Measurements from ENCODE around the gene PYROXD2.

PYROXD2 gene

GRCh38 chr10:98444314-98445006 is 29.5 kb upstream of the PYROXD2 start:
- H3K27ac ChIP-seq, result no peak overlapping the region
- peak; percentile 78 for DNase-seq
- no peak for TF ChIP-seq CTCF (IDR thresholded peaks at IDR 0.05; ENCODE audit: low read depth, low read length)
- H3K9me3 ChIP-seq (ENCODE audit: severe bottlenecking), result no peaks in the 10 kb centered on the region
- H3K4me3 ChIP-seq (ENCODE audit: low read depth, low read length), result no peak overlapping the region
- H3K27me3 ChIP-seq (ENCODE audit: insufficient read depth, low read depth, severe bottlenecking), result peaks cover 28% of the 10 kb centered on the region
- H3K36me3 ChIP-seq, result no peaks in the 10 kb centered on the region

- H3K36me3 ChIP-seq, result no peaks in the 10 kb centered on the region
These were observed 23.7 kb upstream of the PYROXD2 start for GRCh38 chr10:98438715-98439114.

GRCh38 chr10:98436704-98437103 is 21.7 kb upstream of the PYROXD2 start:
- H3K9me3 ChIP-seq (ENCODE audit: severe bottlenecking), result peaks cover 13% of the 10 kb centered on the region
- H3K36me3 ChIP-seq, result no peaks in the 10 kb centered on the region
- H3K27me3 ChIP-seq (ENCODE audit: insufficient read depth, low read depth, severe bottlenecking), result peaks cover 6% of the 10 kb centered on the region
- no peak overlapping the region for H3K4me3 ChIP-seq (ENCODE audit: low read depth, low read length)
- no peak for TF ChIP-seq CTCF (IDR thresholded peaks at IDR 0.05; ENCODE audit: low read depth, low read length)
- H3K27ac ChIP-seq, result no peak overlapping the region
- no peak for DNase-seq

More at GRCh38 chr10:98438715-98439114, 23.7 kb upstream of the PYROXD2 start:
- DNase-seq, result no peak
- H3K27me3 ChIP-seq (ENCODE audit: insufficient read depth, low read depth, severe bottlenecking), result peaks cover 10% of the 10 kb centered on the region
- H3K4me3 ChIP-seq (ENCODE audit: low read depth, low read length), result no peak overlapping the region
- peaks cover 6% of the 10 kb centered on the region for H3K9me3 ChIP-seq (ENCODE audit: severe bottlenecking)
- no peak for TF ChIP-seq CTCF (IDR thresholded peaks at IDR 0.05; ENCODE audit: low read depth, low read length)
- H3K27ac ChIP-seq, result no peak overlapping the region

- TF ChIP-seq CTCF (IDR thresholded peaks at IDR 0.05; ENCODE audit: low read depth, low read length), result no peak
- H3K36me3 ChIP-seq, result no peaks in the 10 kb centered on the region
- peaks cover 7% of the 10 kb centered on the region for H3K27me3 ChIP-seq (ENCODE audit: insufficient read depth, low read depth, severe bottlenecking)
- peaks cover 13% of the 10 kb centered on the region for H3K9me3 ChIP-seq (ENCODE audit: severe bottlenecking)
- no peak overlapping the region for H3K27ac ChIP-seq
- DNase-seq, result no peak
- H3K4me3 ChIP-seq (ENCODE audit: low read depth, low read length), result no peak overlapping the region
These were observed 20.2 kb upstream of the PYROXD2 start for GRCh38 chr10:98435178-98435577.

- H3K4me3 ChIP-seq (ENCODE audit: low read depth, low read length), result no peak overlapping the region
- TF ChIP-seq CTCF (IDR thresholded peaks at IDR 0.05; ENCODE audit: low read depth, low read length), result no peak
- H3K27ac ChIP-seq, result no peak overlapping the region
- DNase-seq, result no peak
- peaks cover 12% of the 10 kb centered on the region for H3K9me3 ChIP-seq (ENCODE audit: severe bottlenecking)
- peaks cover 17% of the 10 kb centered on the region for H3K27me3 ChIP-seq (ENCODE audit: insufficient read depth, low read depth, severe bottlenecking)
- no peaks in the 10 kb centered on the region for H3K36me3 ChIP-seq
These were observed 19.1 kb upstream of the PYROXD2 start for GRCh38 chr10:98433881-98434732.

Measured in WERI-Rb-1 (cell line).